PFSK-1 (cell line): ENCODE data around the gene COL4A2.

Source experiments
- FOXP2 ChIP-seq: optimal IDR thresholded peaks from 2 replicates; pipeline ENCODE3; 2011; ENCODE audit warnings: borderline replicate concordance, control low read depth, inconsistent platforms; ENCODE audit not compliant: insufficient read depth; ENCODE audit errors: extremely low read length, extremely low read depth
- POLR2AphosphoS5 ChIP-seq: IDR thresholded peaks from 2 replicates; pipeline ENCODE4 v1.6.1; 2012; ENCODE audit warnings: low read depth, mild to moderate bottlenecking, control low read depth, low read length, moderate library complexity
- REST ChIP-seq, 2 experiments: IDR thresholded peaks; 2 replicates each; pipeline versions ENCODE4 v1.6.1 to v1.8.0; 2011 to 2012; ENCODE audit warnings: low read depth in 2 of 2, low read length in 2 of 2, control low read depth in 1 of 2, inconsistent platforms in 1 of 2, mild to moderate bottlenecking in 1 of 2, moderate library complexity in 1 of 2; ENCODE audit not compliant: insufficient read depth in 1 of 2
- SIN3A ChIP-seq: IDR thresholded peaks from 2 replicates; pipeline ENCODE4 v1.6.1; 2012; ENCODE audit warnings: mild to moderate bottlenecking, low read length, moderate library complexity, borderline replicate concordance; ENCODE audit not compliant: insufficient read depth
- TAF1 ChIP-seq: IDR thresholded peaks from 2 replicates; pipeline ENCODE4 v1.6.1; 2012; ENCODE audit warnings: low read length, control low read depth, borderline replicate concordance; ENCODE audit not compliant: insufficient read depth

Gene COL4A2

GRCh38 chr13:110426735-110427134, 119.7 kb downstream of the COL4A2 start:
- no peak for TF ChIP-seq SIN3A

- TF ChIP-seq POLR2AphosphoS5: no peak
- no peak for TF ChIP-seq FOXP2
- TF ChIP-seq SIN3A: no peak
- no peak for TF ChIP-seq REST (IDR thresholded peaks at IDR 0.05; ENCODE audit: insufficient read depth in 1 of 2, low read depth in 2 of 2, low read length in 2 of 2)
- TF ChIP-seq TAF1: no peak
Observed at GRCh38 chr13:110428313-110428712, 121.2 kb downstream of the COL4A2 start.

DNA sequence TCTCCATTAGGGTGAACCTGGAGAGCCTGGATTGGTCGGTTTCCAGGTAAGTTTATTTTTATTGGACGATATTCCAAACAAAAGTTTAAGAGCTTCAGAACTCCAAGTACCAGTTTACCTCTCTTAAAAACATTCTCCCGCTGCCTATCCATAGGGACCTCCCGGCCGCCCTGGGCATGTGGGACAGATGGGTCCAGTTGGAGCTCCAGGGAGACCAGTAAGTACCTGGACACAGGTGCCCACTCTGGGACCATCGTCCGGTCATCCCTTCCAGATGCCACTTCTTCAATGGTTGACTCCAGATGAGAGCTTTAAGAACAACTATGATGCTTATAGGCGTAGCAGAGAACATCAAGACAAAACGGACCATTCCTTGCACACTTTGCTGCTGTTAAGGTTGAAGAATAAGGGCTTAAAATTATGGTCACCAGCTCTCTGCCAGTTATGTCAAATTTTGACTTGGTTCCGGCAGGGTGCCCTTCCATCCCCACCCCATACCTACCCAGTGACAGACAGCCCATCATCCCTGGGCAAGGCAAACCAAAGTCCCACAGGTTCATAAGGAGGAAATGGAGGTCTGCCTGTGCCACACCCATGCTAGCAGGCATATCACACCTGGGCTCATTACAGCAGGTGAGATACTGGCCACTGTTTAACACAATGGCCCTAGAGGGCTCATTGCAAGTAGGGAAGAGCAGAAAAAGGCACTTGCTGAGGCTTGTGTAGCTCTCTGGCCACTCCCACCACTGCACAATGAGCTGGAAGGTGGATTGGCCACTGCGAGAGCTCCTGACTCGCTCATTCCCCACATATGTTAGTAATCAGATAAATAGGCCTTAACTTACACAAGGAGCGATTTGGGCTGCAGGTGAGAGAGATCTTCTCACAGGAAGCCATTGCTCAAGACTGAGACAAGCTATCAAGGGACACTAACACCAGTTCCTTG, 123.6 kb downstream of the COL4A2 start:
- TF ChIP-seq TAF1: no peak
- no peak for TF ChIP-seq REST (IDR thresholded peaks at IDR 0.05; ENCODE audit: insufficient read depth in 1 of 2, low read depth in 2 of 2, low read length in 2 of 2)
- TF ChIP-seq POLR2AphosphoS5: no peak
- no peak for TF ChIP-seq FOXP2
- TF ChIP-seq SIN3A: no peak

- TF ChIP-seq POLR2AphosphoS5: no peak
- no peak for TF ChIP-seq REST (IDR thresholded peaks at IDR 0.05; ENCODE audit: insufficient read depth in 1 of 2, low read depth in 2 of 2, low read length in 2 of 2)
- no peak for TF ChIP-seq FOXP2
- no peak for TF ChIP-seq TAF1
- TF ChIP-seq SIN3A: no peak
Observed at GRCh38 chr13:110431425-110432294, 124.6 kb downstream of the COL4A2 start.

- TF ChIP-seq FOXP2: no peak
- no peak for TF ChIP-seq SIN3A
- TF ChIP-seq REST (IDR thresholded peaks at IDR 0.05; ENCODE audit: insufficient read depth in 1 of 2, low read depth in 2 of 2, low read length in 2 of 2): no peak
Observed at GRCh38 chr13:110432522-110432921, 125.4 kb downstream of the COL4A2 start.
